GM19193 (cell line): ENCODE data around the gene TRIM66.

Source experiments
- POLR2A ChIP-seq: IDR thresholded peaks from 4 replicates; pipeline ENCODE4 v1.6.1; 2011; ENCODE audit not compliant: insufficient read depth, insufficient read length; ENCODE audit errors: extremely low read depth

Gene TRIM66

DNA sequence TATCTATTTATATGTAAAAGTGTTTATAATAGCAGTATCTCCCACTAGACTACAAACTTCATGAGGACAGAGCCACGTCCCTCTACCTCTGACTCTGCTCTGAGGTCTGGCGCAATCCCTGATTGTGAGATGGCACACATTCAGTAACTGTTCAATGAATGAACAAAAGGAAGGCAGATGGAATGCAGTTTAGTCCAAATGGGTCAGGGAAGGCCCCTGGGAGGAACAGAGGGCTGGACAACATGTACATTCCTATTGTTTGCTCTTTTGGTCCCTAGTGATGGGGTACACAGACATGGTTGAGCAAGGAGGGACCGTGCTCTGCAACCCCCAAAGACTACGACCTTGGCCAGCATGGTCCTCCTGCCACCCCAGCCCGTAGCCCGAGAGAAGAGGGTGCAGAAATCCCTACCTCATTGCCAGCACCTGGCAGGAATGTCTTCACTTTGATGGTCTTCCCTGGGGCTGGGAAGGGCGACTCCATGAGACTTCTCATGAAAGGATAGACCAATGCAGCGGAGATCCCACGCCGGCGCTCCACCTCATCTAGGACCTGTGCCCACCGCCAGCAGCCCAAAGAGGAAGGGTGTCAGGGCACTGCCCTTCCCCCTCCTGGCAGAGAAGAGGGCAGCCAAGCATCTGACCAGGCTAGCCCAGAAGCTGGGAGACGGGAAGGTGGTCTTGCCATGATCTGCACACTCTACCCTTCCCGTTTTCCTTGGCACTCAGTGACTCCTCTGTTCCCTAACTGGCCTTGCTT lies 24.4 kb upstream of the TRIM66 start:
- no peak for TF ChIP-seq POLR2A

DNA sequence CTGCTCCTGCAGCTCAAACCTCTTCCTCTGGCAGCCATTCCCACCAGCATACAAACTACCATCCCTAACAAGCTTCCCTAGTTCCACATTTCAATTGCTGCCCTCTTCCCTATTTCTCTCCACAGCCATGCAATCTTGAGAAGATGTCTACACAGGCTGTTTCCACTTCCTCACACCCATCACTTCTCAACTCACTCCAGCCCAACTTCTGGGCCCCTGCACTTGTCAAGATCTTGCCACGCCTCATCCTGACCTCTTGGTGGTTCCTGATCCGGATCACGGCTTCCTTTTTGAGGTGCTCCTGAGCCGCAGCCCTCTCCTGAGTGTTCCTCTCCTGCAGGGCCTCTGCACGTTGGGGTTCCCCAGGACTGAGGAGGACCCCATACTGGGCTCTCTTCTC lies 22.7 kb upstream of the TRIM66 start:
- TF ChIP-seq POLR2A, result no peak

DNA sequence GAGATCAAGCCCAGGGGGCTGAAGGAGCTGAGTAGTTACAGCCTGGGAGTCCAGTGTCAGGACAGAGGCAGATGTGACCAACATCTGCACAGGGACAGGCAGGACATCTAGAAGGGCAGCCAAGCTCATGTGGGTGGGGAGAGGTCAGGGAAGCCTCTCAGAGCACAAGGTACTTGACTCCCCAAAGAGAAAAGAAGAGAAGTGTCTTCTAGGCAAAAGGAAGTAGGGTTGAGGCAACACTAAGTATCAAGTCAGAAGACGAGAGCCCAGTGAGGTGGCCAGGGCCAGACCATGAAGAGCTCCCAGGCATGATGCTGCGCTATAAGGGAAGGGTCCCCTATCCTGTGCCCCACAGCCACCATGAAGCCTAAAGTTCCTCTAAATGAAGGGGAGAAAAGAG lies 21.7 kb upstream of the TRIM66 start:
- no peak for TF ChIP-seq POLR2A

DNA sequence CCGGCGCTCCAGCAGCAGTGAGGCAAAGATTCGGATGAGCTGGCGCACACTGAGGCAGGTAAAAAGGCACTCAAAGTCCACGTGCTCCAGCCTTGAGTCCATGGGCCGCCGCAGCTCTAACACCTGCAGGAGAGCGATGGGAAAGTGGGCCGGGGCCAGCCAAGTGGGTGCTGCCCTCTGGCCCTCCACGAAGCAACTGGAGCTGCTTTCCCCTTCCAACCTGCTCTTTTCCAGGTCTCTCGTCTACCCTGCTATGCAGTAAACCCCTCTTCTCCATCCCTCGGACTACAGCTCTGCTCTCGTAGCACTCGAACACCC lies 20.1 kb upstream of the TRIM66 start:
- TF ChIP-seq POLR2A, result no peak

DNA sequence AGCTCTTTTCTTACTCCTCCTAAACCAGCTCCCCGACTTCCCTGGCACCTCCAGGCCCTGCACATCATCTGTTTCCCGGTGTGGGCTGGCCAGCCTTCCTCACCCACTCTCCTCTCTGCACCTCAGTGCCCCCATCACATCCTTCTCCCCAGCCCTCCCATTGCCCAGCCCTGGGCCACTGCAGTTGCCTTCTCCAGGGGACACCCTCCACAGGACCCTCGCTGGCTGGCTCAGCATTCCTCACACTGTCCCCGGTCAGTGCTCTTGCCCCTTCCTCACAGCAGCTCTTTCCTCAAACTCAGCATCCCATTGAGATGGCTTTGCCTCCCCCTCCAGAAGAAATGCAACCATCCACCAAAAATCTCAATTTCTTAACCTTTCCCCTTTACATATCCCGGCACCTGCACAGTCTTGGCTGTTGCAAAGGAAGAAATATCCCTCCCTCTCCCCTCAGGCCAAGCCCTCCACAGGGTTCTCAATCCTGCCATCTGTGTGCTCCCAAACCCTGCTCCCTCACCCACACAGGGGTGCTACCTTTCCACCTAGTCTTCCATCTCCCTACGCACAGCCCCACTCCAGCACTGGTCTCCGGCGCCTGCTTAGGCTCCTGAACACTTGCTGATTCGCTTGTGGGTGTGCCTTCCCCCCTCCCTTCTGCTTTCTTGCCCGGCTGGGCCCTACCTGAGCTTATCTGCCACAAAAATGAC lies 19.6 kb upstream of the TRIM66 start:
- TF ChIP-seq POLR2A, result no peak

DNA sequence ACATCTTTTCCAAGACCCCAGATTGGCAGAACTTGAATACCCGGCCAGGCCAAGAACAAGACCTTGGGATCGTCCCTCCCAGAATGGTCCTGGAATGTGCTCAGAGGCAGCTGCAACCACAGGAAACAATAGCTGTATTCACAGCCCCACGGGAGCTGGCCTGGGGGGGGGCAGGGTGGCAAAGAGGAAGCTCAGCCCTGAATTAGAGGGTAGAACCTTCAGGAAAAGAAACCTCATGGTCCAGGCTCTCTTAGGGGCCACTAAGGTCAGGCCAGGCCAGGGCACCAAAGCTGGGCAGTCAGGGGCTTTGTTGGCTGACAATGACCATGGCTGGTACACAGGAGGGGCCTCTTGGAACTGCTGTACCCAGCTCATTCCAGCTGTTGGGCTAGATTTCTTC lies 17.4 kb upstream of the TRIM66 start:
- TF ChIP-seq POLR2A, result no peak

DNA sequence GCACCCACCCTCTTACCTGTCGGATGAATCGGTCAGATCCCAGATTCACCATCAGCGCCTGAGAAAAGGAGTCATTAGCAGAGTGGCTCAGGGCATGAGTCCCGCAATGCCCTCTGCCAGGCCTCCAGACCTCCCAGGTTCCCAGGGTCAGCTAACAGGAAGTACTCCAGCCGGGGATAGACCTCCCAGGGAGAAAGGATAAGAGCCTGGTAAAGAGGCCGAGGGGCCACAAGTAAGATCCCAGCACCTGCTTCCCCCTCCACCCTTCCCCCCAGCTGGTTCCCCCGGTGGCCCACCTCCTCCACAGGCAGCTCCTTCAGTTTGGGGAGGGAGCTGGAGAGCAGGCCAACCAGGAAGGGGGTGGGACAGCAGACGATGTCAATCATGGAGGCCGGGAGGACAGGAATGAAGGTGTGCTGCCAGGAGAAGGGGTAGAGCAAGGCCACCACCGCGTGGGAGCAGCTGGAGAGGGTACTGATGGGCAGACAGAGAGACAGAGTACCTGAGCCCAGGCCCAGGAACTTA lies 16.5 kb upstream of the TRIM66 start:
- TF ChIP-seq POLR2A, result no peak

DNA sequence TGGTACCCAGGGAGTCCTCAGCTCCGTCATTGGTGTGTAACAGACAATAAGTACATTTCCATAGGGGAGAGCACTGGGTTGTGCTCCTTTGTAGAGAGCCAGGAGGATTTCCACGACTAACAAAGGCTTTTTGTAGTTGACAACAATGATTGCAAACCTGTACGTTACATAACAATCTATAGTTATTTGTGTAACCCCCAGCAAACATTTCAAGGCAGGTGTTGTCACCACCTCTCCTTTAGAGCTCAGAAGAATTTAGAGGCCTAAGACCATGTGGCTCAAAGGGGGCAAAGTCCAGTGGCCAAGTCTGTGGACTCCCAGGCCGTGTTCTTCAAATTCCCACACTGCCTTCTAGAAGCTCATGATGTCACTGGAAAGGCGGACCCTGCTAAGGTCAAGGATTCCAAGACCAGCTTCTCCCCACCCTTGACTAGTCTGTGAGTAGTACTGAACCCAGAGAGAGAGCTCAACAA lies 15.9 kb upstream of the TRIM66 start:
- TF ChIP-seq POLR2A, result no peak

DNA sequence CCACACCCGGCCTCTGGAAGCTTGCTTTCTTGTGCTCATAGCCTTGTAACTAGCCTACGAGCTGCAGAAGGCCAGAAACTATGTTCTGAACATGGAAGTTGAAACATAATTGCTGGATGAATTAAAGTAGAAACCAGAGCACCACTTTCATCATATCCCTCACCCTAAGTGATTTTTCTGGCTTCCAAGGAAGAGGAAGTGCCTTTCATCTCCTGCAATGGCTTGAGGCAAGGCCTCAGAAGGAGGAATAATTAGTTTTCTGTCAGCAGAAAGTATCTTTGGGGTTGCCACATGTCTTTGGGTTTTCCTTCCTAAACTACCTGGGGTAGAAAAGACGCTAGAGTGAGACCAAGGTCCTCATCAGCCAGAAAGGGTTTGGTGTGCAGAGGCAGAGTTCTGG lies 14.6 kb upstream of the TRIM66 start:
- TF ChIP-seq POLR2A, result no peak

DNA sequence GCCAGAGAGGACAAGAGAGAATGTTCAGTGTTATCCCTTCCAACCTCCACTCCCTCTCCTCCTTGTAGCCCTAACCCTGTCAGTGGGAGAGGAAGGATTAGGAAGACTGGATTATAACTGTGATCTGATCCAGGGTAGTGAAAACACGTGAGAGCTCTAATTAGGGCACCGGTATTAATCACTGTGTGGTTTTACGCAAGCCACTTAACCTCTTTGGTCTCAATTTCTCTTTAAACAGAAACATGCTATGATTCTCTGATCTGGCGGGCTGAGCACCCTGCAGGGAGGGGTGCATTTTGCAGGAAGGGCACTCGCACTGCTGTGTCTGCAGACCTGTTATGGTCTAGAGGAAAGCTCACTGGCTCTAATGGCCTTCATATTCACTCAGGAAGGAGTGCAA lies 11.7 kb upstream of the TRIM66 start:
- no peak for TF ChIP-seq POLR2A

DNA sequence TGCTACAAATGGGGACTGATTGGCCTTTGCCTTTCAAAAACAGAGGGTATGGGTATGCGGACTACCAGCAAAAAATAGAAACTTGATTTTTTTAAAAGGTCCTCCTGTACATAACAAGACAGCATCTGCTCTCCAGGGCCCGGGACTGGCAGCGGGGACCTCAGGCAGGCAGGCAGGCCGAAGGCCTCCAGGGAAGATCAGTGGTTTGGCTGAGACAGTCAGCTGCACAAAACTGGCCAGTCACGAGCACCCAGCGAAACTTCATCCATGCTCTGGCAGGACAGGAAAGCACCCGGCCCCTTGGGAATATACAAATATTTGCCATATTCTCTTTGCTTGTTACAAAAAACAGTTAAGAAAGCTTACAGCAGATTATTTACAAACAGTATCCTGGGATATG lies 11.1 kb upstream of the TRIM66 start:
- no peak for TF ChIP-seq POLR2A

DNA sequence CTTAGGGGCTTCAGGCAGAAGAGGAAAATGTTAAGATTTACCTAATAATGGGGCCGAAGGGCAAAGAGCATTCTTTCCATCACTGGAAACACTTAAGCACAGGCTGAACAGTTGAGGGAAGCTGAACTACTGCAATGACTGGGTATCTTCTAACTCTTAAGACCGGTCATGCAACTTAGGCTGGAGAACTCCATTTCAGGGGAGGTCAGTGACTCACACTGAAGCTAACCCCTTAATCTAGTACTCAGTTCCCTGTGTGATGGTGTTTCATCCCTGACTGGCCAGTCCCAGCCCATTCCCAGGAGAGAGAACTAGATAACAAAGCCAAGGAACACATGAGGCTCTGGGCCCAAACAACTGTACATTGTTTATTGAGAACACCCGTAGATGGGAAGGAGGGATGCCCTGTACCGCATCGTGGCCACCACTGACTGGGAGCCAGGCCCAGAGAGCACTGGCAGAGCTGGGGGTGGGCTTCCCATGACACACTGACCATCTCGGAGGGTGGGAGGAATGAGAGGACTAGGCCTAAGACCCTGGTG lies 10.6 kb upstream of the TRIM66 start:
- TF ChIP-seq POLR2A, result no peak

DNA sequence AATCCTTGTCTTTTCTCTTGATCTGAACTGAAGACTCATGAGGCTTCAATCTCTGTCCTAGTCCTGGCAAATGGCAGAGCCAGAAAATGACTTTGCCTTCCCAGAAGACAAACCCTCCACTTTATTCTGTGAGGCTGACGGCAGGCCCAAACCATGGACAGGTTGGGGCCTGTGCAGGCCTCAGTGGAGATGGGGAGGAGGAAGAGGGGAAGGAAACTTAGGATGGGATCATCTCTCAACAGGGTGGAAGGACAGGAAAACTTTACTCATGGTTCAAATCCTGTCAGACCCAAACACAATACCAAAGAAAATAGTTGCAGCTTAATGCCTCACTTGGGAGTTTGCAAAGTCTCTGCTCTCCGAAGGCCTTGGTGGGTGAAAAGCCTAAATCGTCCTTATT lies 10.0 kb upstream of the TRIM66 start:
- TF ChIP-seq POLR2A, result no peak

DNA sequence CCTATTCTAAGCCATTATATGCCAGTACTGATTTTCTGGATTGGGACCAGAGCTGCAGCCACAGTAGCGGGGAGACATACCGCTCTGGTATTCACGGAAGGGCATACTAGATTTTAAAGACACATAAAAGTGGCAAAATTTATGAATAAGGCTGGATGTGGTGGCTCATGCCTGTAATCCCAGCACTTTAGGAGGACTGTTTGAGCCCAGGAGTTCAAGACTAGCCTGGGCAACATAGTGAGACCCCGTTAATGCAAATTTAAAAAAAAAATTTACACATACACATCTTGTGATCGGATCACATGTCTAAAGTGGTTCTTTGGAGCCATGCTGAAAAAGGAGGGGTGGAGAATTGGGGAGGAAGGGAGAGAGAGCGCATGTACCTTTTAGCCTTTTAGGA lies 9.1 kb upstream of the TRIM66 start:
- no peak for TF ChIP-seq POLR2A

DNA sequence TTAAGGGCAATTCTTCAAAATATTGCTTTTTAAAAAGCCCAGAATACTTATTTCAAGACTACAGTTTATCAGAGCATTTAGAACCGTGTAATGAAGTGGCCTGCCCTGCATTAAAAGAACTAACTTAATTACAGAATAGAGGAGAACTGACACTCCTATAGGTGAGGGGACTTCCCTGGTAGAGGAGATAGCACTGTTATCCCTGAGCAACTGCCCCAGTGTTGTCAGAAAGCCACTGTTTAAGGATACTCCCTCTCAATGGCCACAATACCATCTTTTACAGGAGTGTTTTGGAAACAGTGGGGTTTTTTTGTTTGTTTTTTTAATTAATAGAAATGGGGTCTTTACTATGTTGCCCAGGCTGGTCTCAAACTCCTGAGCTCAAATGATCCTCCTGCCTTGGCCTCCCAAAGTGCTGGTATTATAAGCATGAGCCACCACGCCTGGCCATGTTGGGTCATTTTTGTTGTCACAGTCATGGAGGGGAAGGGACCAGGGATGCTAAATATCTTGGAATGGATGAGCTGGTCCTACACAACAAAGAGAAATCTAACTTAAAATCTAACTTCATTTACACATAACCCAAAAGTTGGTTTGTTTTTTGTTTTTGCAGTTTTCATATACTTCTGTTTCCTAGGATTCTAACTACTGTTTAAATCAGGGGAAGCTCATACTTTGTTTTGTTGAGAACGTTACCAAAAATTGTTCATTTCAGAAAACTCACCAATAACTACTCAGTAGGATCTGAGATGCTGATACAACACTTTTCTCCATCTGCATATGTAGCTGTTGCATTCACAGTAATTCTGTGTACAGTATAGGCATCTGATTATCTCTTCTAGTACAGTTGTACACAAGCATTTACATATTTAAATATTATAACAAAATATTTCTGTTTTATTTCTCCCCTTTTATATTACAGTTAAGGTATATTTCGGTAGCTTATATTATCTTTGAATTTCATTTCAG lies 8.2 kb upstream of the TRIM66 start:
- no peak for TF ChIP-seq POLR2A
